Hindlimb muscle (tissue), 1 donor: ENCODE results near the gene SLC39A3. TPM values are rescaled to one million over a fixed set of nuclear protein-coding genes. Genes with fewer than 3 reads are reported as not detected.

Source experiments
- DNase-seq: peaks from one replicate; pipeline ENCODE4 v3.0.0-alpha.2; 2013
- polyA plus RNA-seq: library from polyadenylated mRNA; unstranded; fragments of 120-200 nt; gene quantifications from one replicate; pipeline ENCODE4 v1.2.1, GENCODE V29; 2013; ENCODE audit not compliant: insufficient read length

SLC39A3 gene
- polyA plus RNA-seq, 1 donor: 14.8 TPM

DNA sequence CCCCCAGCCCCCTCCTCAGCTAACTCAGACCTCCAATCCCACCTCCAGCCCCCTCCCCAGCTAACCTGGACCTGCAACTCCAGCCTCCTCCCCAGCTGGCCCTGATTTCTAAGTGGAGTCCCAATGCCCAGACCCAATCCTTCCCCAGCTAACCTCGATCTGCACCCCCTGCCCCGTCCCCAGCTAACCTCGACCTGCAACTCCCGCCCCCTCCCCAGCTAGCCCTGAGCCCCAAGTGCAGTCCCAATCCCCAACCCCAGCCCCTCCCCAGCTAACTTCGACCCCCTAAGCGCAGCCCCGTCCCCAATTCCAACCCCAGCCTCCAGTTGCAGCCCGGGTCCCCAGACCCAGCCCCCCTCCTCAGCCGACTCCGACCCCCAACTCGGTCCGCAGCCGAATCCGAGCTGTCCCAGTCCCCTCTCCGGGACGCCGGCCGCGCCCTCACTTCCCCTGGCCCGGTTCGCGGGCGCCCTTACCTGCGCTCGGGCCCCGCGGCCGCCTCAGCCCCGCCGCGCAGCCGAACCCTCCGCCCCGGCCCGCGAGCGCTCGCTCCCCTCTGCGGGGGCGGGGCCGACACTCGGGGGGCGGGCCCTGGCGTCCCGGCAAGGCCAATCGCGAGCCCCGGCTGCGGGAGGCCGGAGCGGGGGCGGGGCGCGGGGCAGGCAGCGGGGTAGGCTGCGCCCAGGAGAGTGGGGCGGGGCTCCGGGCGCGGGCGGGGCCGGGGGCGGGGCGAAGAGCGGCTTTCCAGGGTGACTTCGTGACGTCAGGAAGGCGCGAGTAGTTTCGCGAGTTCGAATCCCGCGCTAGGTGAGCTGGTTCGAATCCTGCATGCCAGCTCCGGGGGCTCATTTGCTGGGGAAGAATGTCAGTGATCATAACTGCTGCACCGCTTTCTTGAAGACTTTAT, 37.4 kb downstream of the SLC39A3 start, which contains the start of gene GNG7:
GNG7 (minus strand) TSS at position 525 of the 907 bp plus-strand sequence. CDS start 182,006 bp downstream, outside the sequence.
- DNase-seq: peak; percentile 85

GRCh38 chr19:2701361-2702169, 38.3 kb downstream of the SLC39A3 start:
- DNase-seq: no peak

- no peak for DNase-seq
Measured at GRCh38 chr19:2700660-2701360, 39.0 kb downstream of the SLC39A3 start.

- DNase-seq: no peak
Measured at GRCh38 chr19:2699413-2700140, 40.2 kb downstream of the SLC39A3 start.

GRCh38 chr19:2694196-2694595, 45.6 kb downstream of the SLC39A3 start:
- DNase-seq: no peak

DNA sequence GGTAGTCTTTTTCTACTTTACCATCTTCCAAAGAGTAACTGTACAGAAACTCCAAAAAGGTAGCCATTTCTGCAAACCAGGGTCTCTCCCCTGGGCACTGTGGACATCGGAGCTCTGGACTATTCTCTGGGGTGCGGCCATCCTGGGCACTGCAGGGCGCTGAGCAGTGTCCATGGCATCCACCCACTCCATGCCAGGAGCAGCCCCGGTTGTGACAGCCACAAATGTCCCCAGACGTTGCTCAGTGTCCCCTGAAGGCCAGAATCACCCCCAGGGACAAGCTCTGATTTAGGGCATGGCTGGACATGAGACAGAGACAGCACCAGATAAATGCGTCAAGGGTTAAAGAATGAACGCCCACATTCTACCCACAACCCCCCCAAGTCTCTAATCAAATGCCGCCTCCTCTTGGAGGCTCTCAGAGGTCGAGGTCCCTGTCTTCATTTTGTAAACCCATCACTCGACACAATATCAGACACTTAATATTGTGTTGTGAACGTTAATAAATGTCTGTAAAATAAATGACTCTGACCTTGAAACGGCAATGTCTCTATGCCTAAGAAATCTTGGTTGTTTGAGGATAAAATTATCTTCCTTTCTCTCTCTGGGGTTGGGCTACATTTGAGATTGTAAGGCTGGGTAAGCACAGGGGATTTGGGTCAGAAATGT, 46.2 kb downstream of the SLC39A3 start:
- no peak for DNase-seq

GRCh38 chr19:2691951-2692350, 47.9 kb downstream of the SLC39A3 start:
- no peak for DNase-seq

- no peak for DNase-seq
Measured at GRCh38 chr19:2690856-2691255, 49.0 kb downstream of the SLC39A3 start.

DNA sequence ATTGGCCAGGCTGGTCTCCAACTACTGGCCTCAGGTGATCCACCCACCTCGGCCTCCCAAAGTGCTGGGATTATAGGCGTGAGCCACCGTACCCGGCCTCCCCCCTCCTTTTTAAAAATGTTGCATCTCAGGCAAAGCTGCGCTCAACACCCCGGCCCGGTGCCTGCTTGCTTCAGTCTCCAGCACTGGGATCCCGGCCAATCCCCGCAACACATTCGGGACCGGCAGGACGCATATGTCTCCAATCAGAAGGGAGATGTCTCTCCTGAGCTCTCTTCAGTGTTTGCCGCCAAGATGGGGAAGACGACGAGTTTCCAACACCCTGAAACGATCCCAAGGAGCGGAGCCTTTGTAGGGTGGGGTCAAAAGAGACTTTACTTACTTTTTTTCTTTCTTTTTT, 53.5 kb downstream of the SLC39A3 start:
- DNase-seq: no peak

DNA sequence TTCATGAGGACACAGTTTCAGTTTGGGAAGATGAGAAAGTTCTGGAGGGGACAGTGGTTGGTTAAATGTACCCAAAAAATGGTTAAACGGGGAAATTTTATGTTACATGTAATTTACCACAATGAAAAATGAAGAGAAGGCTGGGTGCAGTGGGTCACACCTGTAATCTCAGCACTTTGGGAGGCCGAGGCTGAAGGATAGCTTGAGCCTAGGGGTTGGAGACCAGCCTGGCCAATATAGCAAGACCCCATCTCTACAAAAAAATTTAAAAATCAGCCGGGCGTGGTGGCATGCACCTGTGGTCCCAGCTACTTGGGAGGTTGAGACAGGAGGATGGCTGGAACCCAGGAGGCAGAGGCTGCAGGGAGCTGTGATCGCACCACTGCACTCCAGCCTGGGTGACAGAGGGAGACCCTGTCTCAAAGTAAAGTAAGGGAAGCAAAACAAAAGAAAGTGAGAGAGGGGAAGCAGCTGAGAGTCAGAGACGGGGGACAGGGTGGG, 54.6 kb downstream of the SLC39A3 start:
- DNase-seq: no peak

GRCh38 chr19:2683430-2684003, 56.3 kb downstream of the SLC39A3 start:
- DNase-seq: no peak

Other genes starting within 250 kb of the SLC39A3 start
- gene GNG7, start 37.3 kb downstream of the SLC39A3 start, polyA plus RNA-seq: 2.4 TPM
- 1.3 TPM for gene DIRAS1, start 18.6 kb downstream of the SLC39A3 start, polyA plus RNA-seq
- 105 TPM for gene SGTA, start 43.3 kb upstream of the SLC39A3 start, polyA plus RNA-seq
- 54.2 TPM for gene THOP1, start 45.5 kb upstream of the SLC39A3 start, polyA plus RNA-seq
- gene ZNF554, start 79.9 kb upstream of the SLC39A3 start, polyA plus RNA-seq: 7.2 TPM
- 13.3 TPM for gene ZNF555, start 101.5 kb upstream of the SLC39A3 start, polyA plus RNA-seq
- gene ZNF556, start 127.3 kb upstream of the SLC39A3 start, polyA plus RNA-seq: 45.1 TPM
- 3.2 TPM for gene ZNF57, start 160.9 kb upstream of the SLC39A3 start, polyA plus RNA-seq
- 4.0 TPM for gene ZNF77, start 205.0 kb upstream of the SLC39A3 start, polyA plus RNA-seq
- gene TLE6, start 237.5 kb upstream of the SLC39A3 start, polyA plus RNA-seq: 0.74 TPM